ENCODE measurements around the gene CLCNKB.

The CLCNKB gene

DNA sequence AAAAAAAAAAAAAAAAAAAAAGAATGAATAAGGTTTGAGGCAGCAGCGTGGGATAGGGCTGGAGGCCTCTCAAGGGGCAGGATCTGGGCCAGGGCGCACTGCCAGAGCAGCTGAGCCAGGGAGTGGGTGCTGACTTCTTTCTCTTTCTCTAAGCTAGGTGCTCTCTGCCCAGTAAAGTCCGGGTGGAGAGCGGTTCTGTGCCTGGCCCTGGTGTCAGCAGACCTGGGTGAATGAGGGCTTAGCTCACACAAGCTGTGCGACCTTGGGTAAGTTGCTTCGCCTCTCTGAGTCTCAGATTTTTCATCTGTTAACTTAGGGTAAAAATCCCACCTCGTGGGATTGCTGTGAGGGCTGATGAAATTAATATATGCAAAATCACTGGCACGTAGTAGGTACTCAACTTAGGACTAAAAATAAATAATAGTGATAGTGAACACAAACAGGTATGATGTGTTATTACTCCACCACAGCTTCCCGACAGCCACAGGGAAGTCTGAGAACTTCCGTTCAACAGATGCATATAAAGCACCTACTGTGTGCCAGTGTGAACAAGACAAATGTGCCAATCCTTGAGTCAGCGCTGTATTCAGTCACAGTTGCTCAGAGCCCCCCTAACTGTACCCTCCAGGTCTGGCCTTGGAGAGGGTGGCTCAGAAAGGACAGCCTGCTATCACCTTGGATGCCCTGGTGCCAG is 31.9 kb downstream of the CLCNKB start:
- DNase-seq (ENCODE audit: low read depth) = no peak
- no peak overlapping the region for H3K4me3 ChIP-seq (ENCODE audit: low read depth, low read length)
- no peak for TF ChIP-seq CTCF (IDR thresholded peaks at IDR 0.05; ENCODE audit: insufficient read depth, low read depth, low read length, missing control alignments)

DNA sequence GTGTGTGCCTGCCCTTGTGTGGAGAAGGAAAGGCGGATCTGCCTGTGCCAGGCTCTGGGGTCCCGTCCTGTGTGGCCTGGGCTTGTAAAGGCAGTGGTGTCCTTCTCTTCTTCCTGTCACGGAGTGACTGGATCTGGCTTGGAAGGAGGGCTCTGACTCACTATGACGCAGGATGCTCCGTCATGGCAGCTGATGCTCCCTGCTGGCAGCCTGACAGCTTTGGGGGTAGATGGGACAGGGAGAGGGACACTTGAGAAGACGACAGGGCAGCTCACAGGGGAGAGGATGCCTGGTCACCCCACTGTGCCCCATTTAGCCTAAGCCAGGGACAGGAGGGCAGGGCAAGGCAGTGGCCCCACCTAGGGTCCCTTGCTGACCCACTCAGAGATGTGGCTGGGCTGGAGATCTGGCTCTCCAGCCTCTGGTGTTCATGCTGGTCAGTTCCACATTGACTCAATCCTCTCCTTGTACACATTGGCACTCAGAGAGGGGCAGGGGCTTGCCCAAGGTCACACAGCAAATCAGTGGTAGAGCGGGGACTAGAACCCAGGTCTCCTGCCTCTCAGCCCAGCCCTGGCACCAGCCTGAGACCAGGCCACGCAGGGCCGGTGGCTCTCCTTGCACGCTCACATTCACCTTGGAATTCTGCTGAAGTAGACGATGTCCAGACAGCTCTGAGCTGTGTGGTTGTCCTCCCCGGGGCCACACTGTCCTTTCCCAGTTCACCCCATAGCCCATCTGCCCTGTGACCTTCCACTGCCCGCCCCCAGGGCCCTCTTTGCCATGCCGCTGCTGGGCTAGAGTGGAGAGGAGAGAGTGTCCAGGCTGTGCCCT is 32.7 kb downstream of the CLCNKB start:
- no peak for TF ChIP-seq CTCF (IDR thresholded peaks at IDR 0.05; ENCODE audit: insufficient read depth, low read depth, low read length, missing control alignments)
- DNase-seq (ENCODE audit: low read depth) = no peak
- H3K4me3 ChIP-seq (ENCODE audit: low read depth, low read length) = no peak overlapping the region

DNA sequence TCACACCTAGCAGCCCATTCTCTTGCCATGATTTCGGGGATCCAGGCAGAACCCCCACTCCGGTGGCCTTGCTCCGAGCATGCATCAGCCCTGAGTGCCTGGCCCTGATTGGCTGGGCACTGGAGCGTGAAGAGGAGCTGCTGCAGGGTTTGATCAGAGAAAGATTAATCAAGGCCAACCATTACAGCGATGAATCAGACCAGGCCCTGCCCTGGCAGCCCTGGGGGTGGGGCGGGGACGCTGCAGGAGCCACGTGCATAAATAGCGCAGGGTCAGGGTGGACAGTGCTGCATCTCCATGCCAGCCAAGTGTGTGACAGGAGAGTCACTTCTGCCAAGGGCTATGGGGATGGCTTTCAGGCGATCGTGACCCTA is 33.3 kb downstream of the CLCNKB start:
- no peak for TF ChIP-seq CTCF (IDR thresholded peaks at IDR 0.05; ENCODE audit: insufficient read depth, low read depth, low read length, missing control alignments)
- no peak overlapping the region for H3K4me3 ChIP-seq (ENCODE audit: low read depth, low read length)
- no peak for DNase-seq (ENCODE audit: low read depth)

- no peak for TF ChIP-seq CTCF (IDR thresholded peaks at IDR 0.05; ENCODE audit: insufficient read depth, low read depth, low read length, missing control alignments)
- no peak for DNase-seq (ENCODE audit: low read depth)
Measured at GRCh38 chr1:16077406-16078245, 34.0 kb downstream of the CLCNKB start.

DNA sequence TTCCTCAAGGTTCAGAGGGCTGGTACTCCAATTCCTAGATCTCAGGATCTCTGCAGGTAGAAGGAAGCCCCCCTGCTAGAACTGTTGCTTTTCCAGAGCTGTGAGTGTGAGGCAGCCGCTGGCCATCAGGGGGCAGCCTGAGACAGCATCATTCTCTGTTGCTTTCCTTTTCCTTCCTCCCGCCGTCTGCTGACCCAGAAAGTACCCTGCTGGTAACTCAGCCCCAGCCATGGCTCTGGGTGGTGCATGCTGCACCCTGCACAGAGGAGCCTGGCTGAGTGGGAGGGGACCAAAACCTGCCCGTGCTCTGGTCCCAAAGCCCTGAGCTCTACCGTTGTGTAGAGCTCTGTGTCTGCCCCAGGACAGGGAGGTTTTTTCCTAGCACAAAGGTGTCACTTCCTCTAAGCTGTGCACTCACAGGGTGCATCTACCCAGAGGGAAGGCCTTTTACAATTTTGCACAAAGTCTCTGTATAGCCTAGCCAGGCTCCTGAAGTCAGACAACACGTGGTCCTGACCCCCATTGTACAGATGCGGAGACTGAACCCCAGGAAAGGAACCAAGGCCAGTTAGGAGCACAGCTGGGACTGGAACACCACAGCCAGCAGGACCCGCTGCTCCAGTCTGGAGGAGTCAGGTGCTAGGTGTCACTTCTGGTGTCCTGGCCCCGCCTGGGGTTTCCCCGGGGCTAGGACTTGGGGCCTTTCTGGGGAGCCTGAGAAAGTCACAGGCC is 35.5 kb downstream of the CLCNKB start:
- H3K4me3 ChIP-seq (ENCODE audit: low read depth, low read length) = no peak overlapping the region
- TF ChIP-seq CTCF (IDR thresholded peaks at IDR 0.05; ENCODE audit: insufficient read depth, low read depth, low read length, missing control alignments) = peak; percentile 94
- peak; percentile 81 for DNase-seq (ENCODE audit: low read depth)

More at GRCh38 chr1:16077406-16078245, 34.0 kb downstream of the CLCNKB start:
- no peak overlapping the region for H3K4me3 ChIP-seq (ENCODE audit: low read depth, low read length)

- DNase-seq (ENCODE audit: low read depth) = no peak
- no peak for TF ChIP-seq CTCF (IDR thresholded peaks at IDR 0.05; ENCODE audit: insufficient read depth, low read depth, low read length, missing control alignments)
- no peak overlapping the region for H3K4me3 ChIP-seq (ENCODE audit: low read depth, low read length)
Measured at GRCh38 chr1:16080422-16081150, 37.0 kb downstream of the CLCNKB start.

Measured in GM12865 (cell line).